ENCODE data around the gene KRTAP6-1. TPM values are rescaled to one million over a fixed set of nuclear protein-coding genes. Genes with fewer than 3 reads are reported as not detected.

KRTAP6-1 gene
- total RNA-seq (2022; extraction: Qiagen RNA extraction): not detected in 5 replicates

GRCh38 chr21:30613836-30614235 is at the start of gene KRTAP6-1:
Gene KRTAP6-1 (minus strand): TSS chr21:30613930. CDS start chr21:30613904, 26 bp downstream.

GRCh38 chr21:30642564-30642963 is 28.8 kb upstream of the KRTAP6-1 start, which contains the start of gene KRTAP20-3:
Gene KRTAP20-3 (plus strand): TSS chr21:30642864.

GRCh38 chr21:30634906-30635305 is 21.2 kb upstream of the KRTAP6-1 start, which contains the start of gene KRTAP20-2:
Gene KRTAP20-2 (plus strand): TSS chr21:30635206. CDS start chr21:30635264, 58 bp downstream.

GRCh38 chr21:30620522-30620921 is 6.8 kb upstream of the KRTAP6-1 start, which contains the start of gene KRTAP20-4:
Gene KRTAP20-4 (plus strand): TSS chr21:30620627.

GRCh38 chr21:30616125-30616524 is 2.4 kb upstream of the KRTAP6-1 start, which contains the start of gene KRTAP20-1:
Gene KRTAP20-1 (plus strand): TSS chr21:30616425. CDS start chr21:30616455, 30 bp downstream.

GRCh38 chr21:30600787-30601186 is 12.9 kb downstream of the KRTAP6-1 start, which contains the start of gene KRTAP22-1:
Gene KRTAP22-1 (plus strand): TSS chr21:30601087.

GRCh38 chr21:30598802-30599201 is 14.9 kb downstream of the KRTAP6-1 start, which contains the start of gene KRTAP6-2:
Gene KRTAP6-2 (minus strand): TSS chr21:30598902. CDS start chr21:30598874, 28 bp downstream.

GRCh38 chr21:30592140-30592539 is 21.6 kb downstream of the KRTAP6-1 start, which contains the start of gene KRTAP6-3:
Gene KRTAP6-3 (plus strand): TSS chr21:30592440. CDS start chr21:30592446, 6 bp downstream.

GRCh38 chr21:30590297-30590696 is 23.4 kb downstream of the KRTAP6-1 start, which contains the start of gene KRTAP22-2:
Gene KRTAP22-2 (minus strand): TSS chr21:30590397.

Other genes with a start within 250 kb of the KRTAP6-1 start
- not detected in 5 replicates for gene KRTAP13-2, start 241.7 kb downstream of the KRTAP6-1 start, total RNA-seq (2022; extraction: Qiagen RNA extraction)
- gene KRTAP13-1, start 217.9 kb downstream of the KRTAP6-1 start, total RNA-seq (2022; extraction: Qiagen RNA extraction): not detected in 5 replicates
- gene KRTAP13-3, start 188.0 kb downstream of the KRTAP6-1 start, total RNA-seq (2022; extraction: Qiagen RNA extraction): not detected in 5 replicates
- not detected in 5 replicates for gene KRTAP13-4, start 183.7 kb downstream of the KRTAP6-1 start, total RNA-seq (2022; extraction: Qiagen RNA extraction)
- not detected in 5 replicates for gene KRTAP15-1, start 173.7 kb downstream of the KRTAP6-1 start, total RNA-seq (2022; extraction: Qiagen RNA extraction)
- not detected in 5 replicates for gene KRTAP19-1, start 133.6 kb downstream of the KRTAP6-1 start, total RNA-seq (2022; extraction: Qiagen RNA extraction)
- not detected in 5 replicates for gene KRTAP19-2, start 126.5 kb downstream of the KRTAP6-1 start, total RNA-seq (2022; extraction: Qiagen RNA extraction)
- gene KRTAP19-3, start 121.9 kb downstream of the KRTAP6-1 start, total RNA-seq (2022; extraction: Qiagen RNA extraction): not detected in 5 replicates
- not detected in 5 replicates for gene KRTAP19-4, start 116.8 kb downstream of the KRTAP6-1 start, total RNA-seq (2022; extraction: Qiagen RNA extraction)
- not detected in 5 replicates for gene KRTAP19-5, start 111.8 kb downstream of the KRTAP6-1 start, total RNA-seq (2022; extraction: Qiagen RNA extraction)
- not detected in 5 replicates for gene KRTAP19-6, start 72.1 kb downstream of the KRTAP6-1 start, total RNA-seq (2022; extraction: Qiagen RNA extraction)
- gene KRTAP19-7, start 52.6 kb downstream of the KRTAP6-1 start, total RNA-seq (2022; extraction: Qiagen RNA extraction): not detected in 5 replicates
- gene KRTAP22-2, start 23.5 kb downstream of the KRTAP6-1 start, total RNA-seq (2022; extraction: Qiagen RNA extraction): not detected in 5 replicates
- gene KRTAP6-3, start 21.5 kb downstream of the KRTAP6-1 start, total RNA-seq (2022; extraction: Qiagen RNA extraction): not detected in 5 replicates
- gene KRTAP6-2, start 15.0 kb downstream of the KRTAP6-1 start, total RNA-seq (2022; extraction: Qiagen RNA extraction): not detected in 5 replicates
- not detected in 5 replicates for gene KRTAP22-1, start 12.8 kb downstream of the KRTAP6-1 start, total RNA-seq (2022; extraction: Qiagen RNA extraction)
- gene KRTAP20-1, start 2.5 kb upstream of the KRTAP6-1 start, total RNA-seq (2022; extraction: Qiagen RNA extraction): not detected in 5 replicates
- not detected in 5 replicates for gene KRTAP20-4, start 6.7 kb upstream of the KRTAP6-1 start, total RNA-seq (2022; extraction: Qiagen RNA extraction)
- not detected in 5 replicates for gene KRTAP20-2, start 21.3 kb upstream of the KRTAP6-1 start, total RNA-seq (2022; extraction: Qiagen RNA extraction)
- not detected in 5 replicates for gene KRTAP20-3, start 28.9 kb upstream of the KRTAP6-1 start, total RNA-seq (2022; extraction: Qiagen RNA extraction)
- gene KRTAP21-3, start 104.8 kb upstream of the KRTAP6-1 start, total RNA-seq (2022; extraction: Qiagen RNA extraction): not detected in 5 replicates
- not detected in 5 replicates for gene KRTAP21-2, start 133.3 kb upstream of the KRTAP6-1 start, total RNA-seq (2022; extraction: Qiagen RNA extraction)
- not detected in 5 replicates for gene KRTAP21-1, start 141.5 kb upstream of the KRTAP6-1 start, total RNA-seq (2022; extraction: Qiagen RNA extraction)
- gene KRTAP8-1, start 199.3 kb upstream of the KRTAP6-1 start, total RNA-seq (2022; extraction: Qiagen RNA extraction): not detected in 5 replicates
- gene KRTAP7-1, start 215.8 kb upstream of the KRTAP6-1 start, total RNA-seq (2022; extraction: Qiagen RNA extraction): not detected in 5 replicates

Measured in A549 treated with AZD2906 at 1 μM for 4 hours (cell line).